ENCODE measurements around the gene COLEC11.

COLEC11 gene

GRCh38 chr2:3665886-3666612 lies 71.1 kb downstream of the COLEC11 start:
- Mint-ChIP-seq H3K27ac (no peak overlapping the region), H3K4me3 (no peak overlapping the region), H3K36me3 (ENCODE audit: low read depth) (no peaks in the 10 kb centered on the region), H3K4me1 (no peaks in the 10 kb centered on the region), H3K9me3 (no peaks in the 10 kb centered on the region), H3K27me3 (no peaks in the 10 kb centered on the region)
- no peak for ATAC-seq
- DNase-seq, result no peak

GRCh38 chr2:3666613-3666975 lies 71.7 kb downstream of the COLEC11 start:
- H3K27me3 Mint-ChIP-seq, result no peaks in the 10 kb centered on the region
- H3K9me3 Mint-ChIP-seq, result no peaks in the 10 kb centered on the region
- DNase-seq, result no peak
- H3K27ac Mint-ChIP-seq, result no peak overlapping the region
- ATAC-seq, result no peak
- H3K36me3 Mint-ChIP-seq (ENCODE audit: low read depth), result no peaks in the 10 kb centered on the region
- no peak overlapping the region for H3K4me3 Mint-ChIP-seq
- H3K4me1 Mint-ChIP-seq, result no peaks in the 10 kb centered on the region

GRCh38 chr2:3667151-3667631 lies 72.3 kb downstream of the COLEC11 start:
- Mint-ChIP-seq H3K27ac (no peak overlapping the region), H3K27me3 (no peaks in the 10 kb centered on the region)
- no peak for ATAC-seq

GRCh38 chr2:3669656-3670055 lies 74.7 kb downstream of the COLEC11 start:
- H3K27me3 Mint-ChIP-seq, result no peaks in the 10 kb centered on the region
- H3K4me3 Mint-ChIP-seq, result no peak overlapping the region
- no peaks in the 10 kb centered on the region for H3K9me3 Mint-ChIP-seq
- no peak for ATAC-seq
- no peak overlapping the region for H3K27ac Mint-ChIP-seq
- no peak for DNase-seq
- no peaks in the 10 kb centered on the region for H3K36me3 Mint-ChIP-seq (ENCODE audit: low read depth)
- no peaks in the 10 kb centered on the region for H3K4me1 Mint-ChIP-seq

More at GRCh38 chr2:3667151-3667631, 72.3 kb downstream of the COLEC11 start:
- H3K9me3 Mint-ChIP-seq, result no peaks in the 10 kb centered on the region
- DNase-seq, result no peak
- no peaks in the 10 kb centered on the region for H3K36me3 Mint-ChIP-seq (ENCODE audit: low read depth)
- H3K4me3 Mint-ChIP-seq, result no peak overlapping the region
- H3K4me1 Mint-ChIP-seq, result no peaks in the 10 kb centered on the region

GRCh38 chr2:3670376-3670775 lies 75.5 kb downstream of the COLEC11 start:
- Mint-ChIP-seq H3K27ac (no peak overlapping the region), H3K27me3 (no peaks in the 10 kb centered on the region), H3K4me1 (no peaks in the 10 kb centered on the region), H3K9me3 (no peaks in the 10 kb centered on the region), H3K4me3 (no peak overlapping the region), H3K36me3 (ENCODE audit: low read depth) (no peaks in the 10 kb centered on the region)
- DNase-seq (no peak), ATAC-seq (no peak)

GRCh38 chr2:3670941-3671340 lies 76.0 kb downstream of the COLEC11 start:
- no peak overlapping the region for H3K27ac Mint-ChIP-seq
- H3K4me1 Mint-ChIP-seq, result no peaks in the 10 kb centered on the region
- H3K36me3 Mint-ChIP-seq (ENCODE audit: low read depth), result no peaks in the 10 kb centered on the region
- no peak for DNase-seq
- H3K27me3 Mint-ChIP-seq, result no peaks in the 10 kb centered on the region
- no peak for ATAC-seq
- no peaks in the 10 kb centered on the region for H3K9me3 Mint-ChIP-seq
- no peak overlapping the region for H3K4me3 Mint-ChIP-seq

- Mint-ChIP-seq H3K27ac (no peak overlapping the region), H3K4me3 (no peak overlapping the region)
These were observed 78.2 kb downstream of the COLEC11 start for GRCh38 chr2:3672861-3673678.

GRCh38 chr2:3674066-3674845 lies 79.3 kb downstream of the COLEC11 start:
- no peaks in the 10 kb centered on the region for H3K4me1 Mint-ChIP-seq
- no peaks in the 10 kb centered on the region for H3K36me3 Mint-ChIP-seq (ENCODE audit: low read depth)

More at GRCh38 chr2:3672861-3673678, 78.2 kb downstream of the COLEC11 start:
- no peaks in the 10 kb centered on the region for H3K27me3 Mint-ChIP-seq
- no peaks in the 10 kb centered on the region for H3K9me3 Mint-ChIP-seq
- no peaks in the 10 kb centered on the region for H3K4me1 Mint-ChIP-seq
- ATAC-seq (no peak), DNase-seq (no peak)
- no peaks in the 10 kb centered on the region for H3K36me3 Mint-ChIP-seq (ENCODE audit: low read depth)

GRCh38 chr2:3675687-3676086 lies 80.8 kb downstream of the COLEC11 start:
- no peaks in the 10 kb centered on the region for H3K27me3 Mint-ChIP-seq
- ATAC-seq (no peak), DNase-seq (no peak)
- no peak overlapping the region for H3K4me3 Mint-ChIP-seq
- H3K9me3 Mint-ChIP-seq, result no peaks in the 10 kb centered on the region
- no peaks in the 10 kb centered on the region for H3K36me3 Mint-ChIP-seq (ENCODE audit: low read depth)
- no peaks in the 10 kb centered on the region for H3K4me1 Mint-ChIP-seq
- no peak overlapping the region for H3K27ac Mint-ChIP-seq

More at GRCh38 chr2:3674066-3674845, 79.3 kb downstream of the COLEC11 start:
- DNase-seq (no peak), ATAC-seq (no peak)
- H3K27me3 Mint-ChIP-seq, result no peaks in the 10 kb centered on the region
- H3K9me3 Mint-ChIP-seq, result no peaks in the 10 kb centered on the region
- no peak overlapping the region for H3K27ac Mint-ChIP-seq
- no peak overlapping the region for H3K4me3 Mint-ChIP-seq

GRCh38 chr2:3677436-3677835 lies 82.5 kb downstream of the COLEC11 start:
- Mint-ChIP-seq H3K9me3 (no peaks in the 10 kb centered on the region), H3K4me1 (no peaks in the 10 kb centered on the region), H3K27me3 (no peaks in the 10 kb centered on the region), H3K27ac (no peak overlapping the region), H3K36me3 (ENCODE audit: low read depth) (no peaks in the 10 kb centered on the region), H3K4me3 (no peak overlapping the region)
- no peak for DNase-seq
- no peak for ATAC-seq

- H3K36me3 Mint-ChIP-seq (ENCODE audit: low read depth), result no peaks in the 10 kb centered on the region
- H3K4me1 Mint-ChIP-seq, result no peaks in the 10 kb centered on the region
- ATAC-seq (no peak), DNase-seq (no peak)
- no peaks in the 10 kb centered on the region for H3K27me3 Mint-ChIP-seq
- no peaks in the 10 kb centered on the region for H3K9me3 Mint-ChIP-seq
- H3K4me3 Mint-ChIP-seq, result no peak overlapping the region
- no peak overlapping the region for H3K27ac Mint-ChIP-seq
These were observed 83.3 kb downstream of the COLEC11 start for GRCh38 chr2:3678212-3678611.

GRCh38 chr2:3679180-3679579 lies 84.3 kb downstream of the COLEC11 start:
- ATAC-seq (no peak), DNase-seq (no peak)
- Mint-ChIP-seq H3K4me3 (no peak overlapping the region), H3K36me3 (ENCODE audit: low read depth) (no peaks in the 10 kb centered on the region), H3K4me1 (no peaks in the 10 kb centered on the region), H3K9me3 (no peaks in the 10 kb centered on the region), H3K27ac (no peak overlapping the region), H3K27me3 (no peaks in the 10 kb centered on the region)

- no peak overlapping the region for H3K27ac Mint-ChIP-seq
- no peaks in the 10 kb centered on the region for H3K36me3 Mint-ChIP-seq (ENCODE audit: low read depth)
- ATAC-seq (no peak), DNase-seq (no peak)
- no peak overlapping the region for H3K4me3 Mint-ChIP-seq
- H3K27me3 Mint-ChIP-seq, result no peaks in the 10 kb centered on the region
- no peaks in the 10 kb centered on the region for H3K9me3 Mint-ChIP-seq
- no peaks in the 10 kb centered on the region for H3K4me1 Mint-ChIP-seq
These were observed 84.9 kb downstream of the COLEC11 start for GRCh38 chr2:3679616-3680393.

All from activated naive CD8-positive, alpha-beta T cell treated with anti-CD3 and anti-CD28 coated beads, Interleukin-2, amount 50 U/mL, for 24 hours (primary cell).